Omental fat pad (tissue), 4 donors: ENCODE measurements around the gene ZBTB7A. TPM values are rescaled to one million over a fixed set of nuclear protein-coding genes. Genes with fewer than 3 reads are reported as not detected.

ENCODE experiments used
- ATAC-seq: fragments of 150-250 bp; one replicate; pipeline ENCODE4 v1.9.1; 2016; ENCODE audit warnings: mild to moderate bottlenecking, moderate library complexity; ENCODE audit not compliant: low FRiP score
- DNase-seq: peaks from one replicate; pipeline ENCODE4 v3.0.0-alpha.2; 2019; ENCODE audit warnings: low spot score
- CTCF ChIP-seq, 3 donors: fragments of 450-650 bp; IDR thresholded peaks; one replicate each; pipeline ENCODE4 v1.5.1; 2016 to 2017; ENCODE audit warnings: antibody characterized with exemption in 3 of 3, mild to moderate bottlenecking in 3 of 3, moderate library complexity in 2 of 3
- total RNA-seq, 4 donors: library from RNA; depleted of rRNA; stranded (reverse); fragments of >200 nt; gene quantifications; one replicate each; pipeline ENCODE4 v1.1.0, GENCODE V29; 2016

Gene ZBTB7A
- total RNA-seq, 4 donors from 2014 or later, result 33.3 to 53.3 (median 38.4) TPM

- TF ChIP-seq CTCF (IDR thresholded peaks at IDR 0.05), result no peak
- no peak for DNase-seq
- ATAC-seq, result no peak
Observed at GRCh38 chr19:4109626-4109945, 42.9 kb upstream of the ZBTB7A start.

GRCh38 chr19:4108767-4109625, 42.3 kb upstream of the ZBTB7A start:
- ATAC-seq (no peak), DNase-seq (no peak)
- no peak for TF ChIP-seq CTCF (IDR thresholded peaks at IDR 0.05)

- DNase-seq, result no peak
- no peak for TF ChIP-seq CTCF (IDR thresholded peaks at IDR 0.05)
- no peak for ATAC-seq
Observed at GRCh38 chr19:4103080-4103433, 36.4 kb upstream of the ZBTB7A start.

- TF ChIP-seq CTCF (IDR thresholded peaks at IDR 0.05), result no peak
- ATAC-seq (no peak), DNase-seq (no peak)
Observed at GRCh38 chr19:4102339-4103079, 35.8 kb upstream of the ZBTB7A start.

GRCh38 chr19:4101496-4101770, 34.7 kb upstream of the ZBTB7A start:
- ATAC-seq (no peak), DNase-seq (no peak)
- TF ChIP-seq CTCF (IDR thresholded peaks at IDR 0.05), result no peak

- no peak for TF ChIP-seq CTCF (IDR thresholded peaks at IDR 0.05)
- DNase-seq (no peak), ATAC-seq (no peak)
Observed at GRCh38 chr19:4100647-4101495, 34.2 kb upstream of the ZBTB7A start.
